Tibial artery (tissue), 4 donors: ENCODE measurements around the gene TSPAN6.

ENCODE experiments used
- DNase-seq, 2 donors: peaks; one replicate each; pipeline ENCODE4 v3.0.0-alpha.2; 2019
- H3K27ac ChIP-seq, 2 donors: fragments of 200-600 bp; sonication (generic) in 1 of 2; 1 replicate in 1 of 2; 2 replicates in 1 of 2; pipeline ENCODE4 v1.5.1; 2018 to 2019; ENCODE audit warnings: mild to moderate bottlenecking in 1 of 2
- H3K27me3 ChIP-seq, 2 donors: fragments of 200-600 bp; sonication (generic) in 1 of 2; one replicate each; pipeline versions ENCODE4 v1.5.1 to v1.6.0; 2016 to 2019
- H3K36me3 ChIP-seq, 3 donors: fragments of 200-600 bp; sonication (generic) in 2 of 3; one replicate each; pipeline ENCODE4 v1.5.1; 2016 to 2019; ENCODE audit warnings: mild to moderate bottlenecking in 2 of 3
- H3K4me1 ChIP-seq, 4 donors: fragments of 200-600 bp; sonication (generic) in 2 of 4; 1 replicate in 3 of 4; 2 replicates in 1 of 4; pipeline ENCODE4 v1.5.1; 2016 to 2019
- H3K4me3 ChIP-seq, 2 donors: fragments of 200-600 bp; sonication (generic) in 1 of 2; 1 replicate in 1 of 2; 2 replicates in 1 of 2; pipeline ENCODE4 v1.5.1; 2018 to 2019; ENCODE audit warnings: mild to moderate bottlenecking in 2 of 2
- H3K9me3 ChIP-seq, 3 donors: fragments of 200-600 bp; sonication (generic) in 1 of 3; one replicate each; pipeline ENCODE4 v1.5.1; 2016 to 2019
- CTCF ChIP-seq, 2 experiments: fragments of 200-600 bp in 1 of 2; fragments of 450-650 bp in 1 of 2; IDR thresholded peaks; one replicate each; pipeline ENCODE4 v1.5.1; 2017 to 2019; ENCODE audit warnings: antibody characterized with exemption in 2 of 2, mild to moderate bottlenecking in 1 of 2, moderate library complexity in 1 of 2
- intact Hi-C: fragments of 100-400 bp; cut with DNase I; formaldehyde crosslinking; loops from one replicate; pipeline ENCODE4 v1.15.0; 2023; ENCODE audit warnings: low total_unique reads

Gene TSPAN6

GRCh38 chrX:100636321-100636991 is at the start of gene TSPAN6:
Gene TSPAN6 (minus strand): TSS chrX:100636806. CDS start chrX:100636694, 112 bp downstream.
- Histone ChIP-seq H3K4me1 (peaks cover 0 to 4% (median 0%) of the 10 kb centered on the region in 4 donors), H3K4me3 (peak within 1 kb of the TSS; percentile 61 to 64), H3K9me3 (no peaks in the 10 kb centered on the region), H3K36me3 (no peaks in the 10 kb centered on the region), H3K27me3 (no peaks in the 10 kb centered on the region), H3K27ac (peak within 1 kb of the TSS; percentile 66 to 75)
- intact Hi-C loops = no loop called here
- peak; percentile 32 to 38 for TF ChIP-seq CTCF (IDR thresholded peaks at IDR 0.05)
- DNase-seq = peak; percentile 60 to 83

- H3K27ac ChIP-seq = no peak overlapping the region
- no peaks in the 10 kb centered on the region for H3K9me3 ChIP-seq
- intact Hi-C loops = loop anchor here (2.0 kb wide), 1 partner anchor 81 kb away; no protein-coding TSS in a partner anchor
- no peaks in the 10 kb centered on the region for H3K27me3 ChIP-seq
- H3K4me1 ChIP-seq = peaks cover 0 to under 1% (median 0%) of the 10 kb centered on the region in 4 donors
- TF ChIP-seq CTCF (IDR thresholded peaks at IDR 0.05) = no peak
- DNase-seq = no peak
- no peak overlapping the region for H3K4me3 ChIP-seq
- peaks cover 0 to 7% (median 0%) of the 10 kb centered on the region in 3 donors for H3K36me3 ChIP-seq
Measured at GRCh38 chrX:100685997-100686305, 49.3 kb upstream of the TSPAN6 start.

GRCh38 chrX:100685284-100685996 is 48.8 kb upstream of the TSPAN6 start:
- Histone ChIP-seq H3K27ac (no peak overlapping the region), H3K4me3 (no peak overlapping the region), H3K36me3 (peaks cover 0 to 7% (median 0%) of the 10 kb centered on the region in 3 donors), H3K4me1 (peaks cover 0 to 4% (median 0%) of the 10 kb centered on the region in 4 donors), H3K9me3 (no peaks in the 10 kb centered on the region), H3K27me3 (no peaks in the 10 kb centered on the region)
- peak in 1 of 2 donors; percentile 76 for DNase-seq
- intact Hi-C loops = no loop called here
- TF ChIP-seq CTCF (IDR thresholded peaks at IDR 0.05) = peak; percentile 72 to 84

- no peak for TF ChIP-seq CTCF (IDR thresholded peaks at IDR 0.05)
- Histone ChIP-seq H3K9me3 (no peaks in the 10 kb centered on the region), H3K36me3 (peaks cover 0 to 7% (median 0%) of the 10 kb centered on the region in 3 donors), H3K4me3 (no peak overlapping the region), H3K4me1 (peaks cover 0 to 4% (median 0%) of the 10 kb centered on the region in 4 donors), H3K27me3 (no peaks in the 10 kb centered on the region), H3K27ac (no peak overlapping the region)
- intact Hi-C loops = no loop called here
- DNase-seq = no peak
Measured at GRCh38 chrX:100682939-100683338, 46.3 kb upstream of the TSPAN6 start.

- Histone ChIP-seq H3K27ac (no peak overlapping the region), H3K36me3 (peaks cover 0 to 4% (median 0%) of the 10 kb centered on the region in 3 donors), H3K9me3 (no peaks in the 10 kb centered on the region), H3K4me3 (no peak overlapping the region), H3K4me1 (peaks cover 0 to 4% (median 0%) of the 10 kb centered on the region in 4 donors), H3K27me3 (no peaks in the 10 kb centered on the region)
- intact Hi-C loops = no loop called here
- no peak for TF ChIP-seq CTCF (IDR thresholded peaks at IDR 0.05)
- DNase-seq = no peak
Measured at GRCh38 chrX:100681599-100681998, 45.0 kb upstream of the TSPAN6 start.
